ENCODE results near the gene OBSCN. TPM values are rescaled to one million over a fixed set of nuclear protein-coding genes. Genes with fewer than 3 reads are reported as not detected.

The OBSCN gene
- total and polyA plus RNA-seq, 7 experiments from 2014 or later, result 1.3 to 132 (median 76.4) TPM

DNA sequence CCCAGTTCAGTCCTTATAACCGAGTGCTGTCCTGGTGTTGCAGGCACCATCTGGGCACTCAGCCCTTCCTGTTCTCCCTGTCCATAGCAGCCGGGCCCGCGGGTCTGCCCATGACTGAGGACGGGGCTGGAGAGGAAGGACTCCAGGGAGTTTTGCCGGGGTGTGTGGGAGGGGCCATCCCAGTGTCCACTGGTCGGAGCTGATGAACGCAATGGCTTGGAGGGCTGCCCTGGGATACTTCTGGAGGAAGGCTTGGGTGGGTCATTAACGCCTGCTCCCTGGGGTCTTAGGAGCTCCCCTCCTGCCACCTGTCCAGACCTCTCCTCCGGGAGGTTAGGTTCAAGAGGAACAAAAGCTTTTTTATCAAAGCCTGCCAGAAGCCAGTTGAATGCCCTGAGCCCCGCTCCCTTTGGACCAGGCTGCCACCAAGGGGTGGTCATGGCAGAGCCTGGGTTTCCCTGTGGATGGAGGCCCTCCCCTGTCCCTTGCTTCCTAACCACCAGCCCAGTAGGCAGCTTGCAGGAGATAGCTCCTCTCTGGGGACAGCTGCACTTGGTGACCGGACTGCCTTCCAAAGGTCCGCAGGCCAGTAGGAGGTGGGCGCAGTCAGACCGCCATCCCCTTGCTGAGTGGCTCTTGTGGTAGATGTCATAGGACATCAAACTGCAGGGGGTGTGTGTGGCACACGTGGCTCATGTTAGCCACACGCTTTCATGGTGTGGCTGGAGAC is 137.5 kb downstream of the OBSCN start:
- Mint-ChIP-seq H3K27ac (no peak overlapping the region), H3K27me3 (no peaks in the 10 kb centered on the region), H3K36me3 (peaks cover 13 to 32% (median 16%) of the 10 kb centered on the region in 5 donors), H3K9me3 (peaks cover 0 to 11% (median 0%) of the 10 kb centered on the region in 11 donors), H3K4me1 (peaks cover 0 to 4% (median 0%) of the 10 kb centered on the region in 7 donors), H3K4me3 (no peak overlapping the region)
- H3K27ac ChIP-seq (ENCODE audit: low read depth, low read length), result no peak overlapping the region
- H3K27me3 ChIP-seq (ENCODE audit: control insufficient read depth in 2 of 2, insufficient read depth in 2 of 2, low read length in 2 of 2), result no peaks in the 10 kb centered on the region
- no peaks in the 10 kb centered on the region for H3K4me1 ChIP-seq (ENCODE audit: control insufficient read depth in 2 of 2, insufficient read depth in 2 of 2, low read length in 2 of 2)
- H3K4me3 ChIP-seq (ENCODE audit: low read length), result no peak overlapping the region
- intact Hi-C loops (cut with micrococcal nuclease), result no loop called here
- CTCF ChIA-PET, result no interaction called here
- POLR2A ChIA-PET, result no interaction called here
- H3K36me3 ChIP-seq (ENCODE audit: control insufficient read depth in 2 of 3, insufficient read depth in 3 of 3, low read length in 3 of 3), result peaks cover 0 to 28% (median 0%) of the 10 kb centered on the region in 3 experiments
- ATAC-seq (no peak), DNase-seq (peak in 1 of 9 donors; percentile 3)
- peaks cover 0 to 8% (median 0%) of the 10 kb centered on the region in 3 experiments for H3K9me3 ChIP-seq (ENCODE audit: control insufficient read depth in 2 of 3, low read length in 3 of 3)

DNA sequence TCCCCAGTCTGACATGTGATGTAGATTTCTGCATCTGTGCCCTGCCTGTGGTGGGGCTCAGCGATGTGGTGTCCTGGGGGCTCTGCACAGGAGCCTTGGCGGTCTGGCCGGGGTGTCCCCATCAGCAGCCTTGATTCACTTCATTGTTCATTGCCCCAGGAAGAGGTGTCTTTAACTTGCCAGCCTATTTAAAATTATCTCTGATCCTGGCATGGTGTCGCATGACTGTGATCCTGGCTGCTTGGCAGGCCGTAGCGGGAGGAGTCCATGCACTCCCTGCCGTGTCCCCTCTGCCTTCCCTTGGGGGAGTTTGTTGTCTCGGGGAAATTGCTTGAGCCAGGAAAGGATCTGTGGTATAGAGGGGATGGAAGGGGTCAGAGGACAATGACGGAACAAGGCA is 138.9 kb downstream of the OBSCN start:
- Histone ChIP-seq H3K9me3 (ENCODE audit: control insufficient read depth in 2 of 3, low read length in 3 of 3) (peaks cover 0 to 8% (median 0%) of the 10 kb centered on the region in 3 experiments), H3K27ac (ENCODE audit: low read depth, low read length) (no peak overlapping the region), H3K27me3 (ENCODE audit: control insufficient read depth in 2 of 2, insufficient read depth in 2 of 2, low read length in 2 of 2) (no peaks in the 10 kb centered on the region), H3K36me3 (ENCODE audit: control insufficient read depth in 2 of 3, insufficient read depth in 3 of 3, low read length in 3 of 3) (peaks cover 0 to 33% (median 0%) of the 10 kb centered on the region in 3 experiments), H3K4me1 (ENCODE audit: control insufficient read depth in 2 of 2, insufficient read depth in 2 of 2, low read length in 2 of 2) (no peaks in the 10 kb centered on the region), H3K4me3 (ENCODE audit: low read length) (no peak overlapping the region)
- ATAC-seq (no peak), DNase-seq (no peak)
- ChIA-PET POLR2A (no interaction called here), CTCF (no interaction called here)
- Mint-ChIP-seq H3K4me1 (peaks cover 0 to 7% (median 0%) of the 10 kb centered on the region in 7 donors), H3K27ac (peak overlapping the region in 1 of 9 donors; percentile 66), H3K36me3 (peaks cover 15 to 36% (median 16%) of the 10 kb centered on the region in 5 donors), H3K4me3 (no peak overlapping the region), H3K9me3 (peaks cover 0 to 11% (median 0%) of the 10 kb centered on the region in 11 donors), H3K27me3 (no peaks in the 10 kb centered on the region)
- intact Hi-C loops (cut with micrococcal nuclease), result no loop called here

DNA sequence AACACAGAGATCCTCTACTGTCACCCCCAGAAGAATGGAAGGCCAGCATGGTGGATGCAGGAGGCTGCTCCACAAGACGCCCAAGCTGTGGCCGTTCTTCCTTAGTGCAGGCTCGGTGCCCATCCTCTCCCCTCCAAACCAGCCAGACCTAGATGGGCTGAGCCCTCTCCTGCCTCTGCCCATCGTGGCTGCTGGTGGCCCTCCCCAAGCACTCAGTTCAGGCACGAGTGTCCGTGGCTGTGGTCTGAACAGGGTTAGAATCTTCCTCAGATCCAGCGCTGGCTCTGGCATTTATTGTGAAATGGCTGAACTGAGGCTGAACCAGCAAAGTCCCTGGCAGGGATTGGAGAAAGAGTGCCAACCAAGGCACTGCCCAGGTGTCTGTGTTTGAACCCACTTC is 139.3 kb downstream of the OBSCN start:
- no peak overlapping the region for H3K27ac Mint-ChIP-seq
- ChIA-PET POLR2A (no interaction called here), CTCF (no interaction called here)
- H3K27me3 Mint-ChIP-seq, result no peaks in the 10 kb centered on the region
- H3K27me3 ChIP-seq (ENCODE audit: control insufficient read depth in 2 of 2, insufficient read depth in 2 of 2, low read length in 2 of 2), result no peaks in the 10 kb centered on the region
- no peak overlapping the region for H3K4me3 Mint-ChIP-seq
- H3K4me3 ChIP-seq (ENCODE audit: low read length), result no peak overlapping the region
- peaks cover 0 to 7% (median 0%) of the 10 kb centered on the region in 7 donors for H3K4me1 Mint-ChIP-seq
- H3K9me3 ChIP-seq (ENCODE audit: control insufficient read depth in 2 of 3, low read length in 3 of 3), result peaks cover 0 to 8% (median 0%) of the 10 kb centered on the region in 3 experiments
- no peaks in the 10 kb centered on the region for H3K4me1 ChIP-seq (ENCODE audit: control insufficient read depth in 2 of 2, insufficient read depth in 2 of 2, low read length in 2 of 2)
- intact Hi-C loops (cut with micrococcal nuclease), result no loop called here
- ATAC-seq (no peak), DNase-seq (no peak)
- H3K27ac ChIP-seq (ENCODE audit: low read depth, low read length), result no peak overlapping the region
- peaks cover 0 to 33% (median 0%) of the 10 kb centered on the region in 3 experiments for H3K36me3 ChIP-seq (ENCODE audit: control insufficient read depth in 2 of 3, insufficient read depth in 3 of 3, low read length in 3 of 3)
- peaks cover 0 to 11% (median 0%) of the 10 kb centered on the region in 11 donors for H3K9me3 Mint-ChIP-seq
- H3K36me3 Mint-ChIP-seq, result peaks cover 15 to 35% (median 16%) of the 10 kb centered on the region in 5 donors

DNA sequence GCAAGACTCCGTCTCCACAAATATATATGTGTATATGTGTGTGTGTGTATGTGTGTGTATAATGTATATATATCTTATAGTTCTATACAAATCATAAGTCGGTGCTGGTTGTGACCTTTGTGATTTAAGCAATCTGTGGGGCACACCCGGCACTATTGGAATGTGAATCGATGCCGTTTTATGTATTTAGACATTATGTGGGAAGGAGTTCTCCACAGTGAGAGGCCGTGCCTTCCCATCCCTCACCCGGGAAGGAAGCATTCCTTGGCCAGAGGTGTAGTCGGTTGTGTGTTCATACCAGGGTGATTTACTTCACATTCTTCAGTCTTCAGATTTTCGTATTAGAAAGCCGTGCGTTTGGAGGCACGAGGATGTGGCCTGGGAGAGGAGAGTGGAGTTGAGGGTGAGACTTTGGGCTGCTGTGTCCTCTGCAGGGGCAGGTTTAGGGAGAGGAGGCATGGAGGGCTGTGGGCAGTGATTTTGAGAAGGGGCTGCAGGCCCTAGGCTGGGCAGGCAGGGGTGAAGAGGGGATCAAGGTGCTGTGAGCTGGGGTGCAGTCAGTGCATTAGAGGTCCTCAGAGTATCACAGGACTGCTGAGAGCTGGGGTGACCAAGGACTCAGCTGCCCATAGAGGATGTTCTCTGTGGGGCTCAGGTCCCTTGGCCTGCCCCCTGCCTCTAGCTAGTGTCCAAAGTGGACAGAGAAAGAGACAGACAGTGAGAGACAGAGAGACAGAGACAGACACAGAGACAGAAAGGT is 141.0 kb downstream of the OBSCN start:
- peak overlapping the region in 1 of 9 donors; percentile 37 for H3K27ac Mint-ChIP-seq

DNA sequence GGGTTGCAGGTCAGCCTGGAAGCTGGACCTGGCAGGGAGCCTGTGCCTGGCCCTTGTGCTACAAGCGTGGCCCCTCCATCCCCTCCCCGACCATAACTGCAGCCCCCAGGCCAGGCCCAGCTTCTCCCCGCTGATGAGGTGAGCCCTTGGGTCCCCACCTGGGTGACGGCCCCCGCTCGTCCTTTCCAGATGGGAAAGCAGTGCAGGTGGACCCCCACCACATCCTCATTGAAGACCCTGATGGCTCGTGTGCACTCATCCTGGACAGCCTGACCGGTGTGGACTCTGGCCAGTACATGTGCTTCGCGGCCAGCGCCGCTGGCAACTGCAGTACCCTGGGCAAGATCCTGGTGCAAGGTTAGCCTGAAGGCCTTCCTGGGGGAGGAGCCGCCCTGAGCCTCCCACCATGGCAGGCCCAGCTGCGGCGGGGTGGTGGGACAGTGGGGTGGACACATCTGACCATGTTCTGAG is 141.9 kb downstream of the OBSCN start:
- POLR2A ChIA-PET, result no interaction called here
- no peaks in the 10 kb centered on the region for H3K27me3 Mint-ChIP-seq
- Histone ChIP-seq H3K4me3 (ENCODE audit: low read length) (no peak overlapping the region), H3K27me3 (ENCODE audit: control insufficient read depth in 2 of 2, insufficient read depth in 2 of 2, low read length in 2 of 2) (no peaks in the 10 kb centered on the region), H3K36me3 (ENCODE audit: control insufficient read depth in 2 of 3, insufficient read depth in 3 of 3, low read length in 3 of 3) (peaks cover 0 to 32% (median 0%) of the 10 kb centered on the region in 3 experiments), H3K9me3 (ENCODE audit: control insufficient read depth in 2 of 3, low read length in 3 of 3) (no peaks in the 10 kb centered on the region), H3K27ac (ENCODE audit: low read depth, low read length) (no peak overlapping the region), H3K4me1 (ENCODE audit: control insufficient read depth in 2 of 2, insufficient read depth in 2 of 2, low read length in 2 of 2) (no peaks in the 10 kb centered on the region)
- H3K4me3 Mint-ChIP-seq, result no peak overlapping the region
- H3K36me3 Mint-ChIP-seq, result peaks cover 0 to 12% (median 8%) of the 10 kb centered on the region in 5 donors
- H3K4me1 Mint-ChIP-seq, result peaks cover 0 to 7% (median 0%) of the 10 kb centered on the region in 7 donors
- DNase-seq (no peak), ATAC-seq (no peak)
- peaks cover 0 to 2% (median 0%) of the 10 kb centered on the region in 11 donors for H3K9me3 Mint-ChIP-seq
- no peak overlapping the region for H3K27ac Mint-ChIP-seq
- intact Hi-C loops (cut with micrococcal nuclease), result no loop called here
- CTCF ChIA-PET, result no interaction called here

More for the DNA sequence above, 141.0 kb downstream of the OBSCN start:
- H3K4me3 ChIP-seq (ENCODE audit: low read length), result no peak overlapping the region
- H3K27ac ChIP-seq (ENCODE audit: low read depth, low read length), result no peak overlapping the region
- peaks cover 0 to 31% (median 0%) of the 10 kb centered on the region in 3 experiments for H3K36me3 ChIP-seq (ENCODE audit: control insufficient read depth in 2 of 3, insufficient read depth in 3 of 3, low read length in 3 of 3)
- H3K4me1 ChIP-seq (ENCODE audit: control insufficient read depth in 2 of 2, insufficient read depth in 2 of 2, low read length in 2 of 2), result no peaks in the 10 kb centered on the region
- Mint-ChIP-seq H3K9me3 (peaks cover 0 to 7% (median 0%) of the 10 kb centered on the region in 11 donors), H3K4me3 (no peak overlapping the region), H3K27me3 (no peaks in the 10 kb centered on the region), H3K36me3 (peaks cover 5 to 19% (median 9%) of the 10 kb centered on the region in 5 donors), H3K4me1 (peaks cover 0 to 7% (median 0%) of the 10 kb centered on the region in 7 donors)
- no peak for DNase-seq
- ChIA-PET POLR2A (no interaction called here), CTCF (no interaction called here)
- peaks cover 0 to 8% (median 0%) of the 10 kb centered on the region in 3 experiments for H3K9me3 ChIP-seq (ENCODE audit: control insufficient read depth in 2 of 3, low read length in 3 of 3)
- H3K27me3 ChIP-seq (ENCODE audit: control insufficient read depth in 2 of 2, insufficient read depth in 2 of 2, low read length in 2 of 2), result no peaks in the 10 kb centered on the region
- intact Hi-C loops (cut with micrococcal nuclease), result no loop called here
- ATAC-seq, result no peak

DNA sequence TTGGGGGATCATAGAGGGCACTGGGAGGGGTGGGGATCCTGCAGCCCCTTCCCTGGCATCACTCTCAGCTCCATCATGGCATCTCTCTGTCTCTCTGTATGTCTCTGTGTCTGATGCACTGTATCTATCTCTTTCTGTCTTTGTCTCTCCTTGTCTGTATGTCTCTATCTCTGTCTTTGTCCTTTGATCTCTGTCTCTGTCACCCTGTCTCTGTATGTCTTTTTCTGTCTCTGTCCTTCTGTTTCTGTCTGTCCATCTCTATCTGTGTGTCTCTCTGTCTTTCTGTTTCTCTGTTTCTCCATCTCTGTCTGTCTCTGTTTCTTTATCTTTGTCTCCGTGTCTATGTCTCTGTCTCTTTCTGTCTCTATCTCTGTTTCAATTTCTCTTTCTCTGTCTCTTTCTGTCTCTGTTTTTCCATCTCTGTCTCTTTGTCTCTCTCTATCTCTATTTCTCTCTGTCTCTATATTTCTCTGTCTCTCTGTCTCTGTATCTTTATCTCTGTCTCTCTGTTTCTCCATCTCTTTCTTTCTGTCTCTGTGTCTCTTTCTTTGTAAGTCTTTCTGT is 142.4 kb downstream of the OBSCN start:
- Mint-ChIP-seq H3K27ac (peak overlapping the region in 1 of 9 donors; percentile 85), H3K9me3 (peaks cover 0 to 2% (median 0%) of the 10 kb centered on the region in 11 donors), H3K4me1 (peaks cover 0 to 7% (median 0%) of the 10 kb centered on the region in 7 donors), H3K4me3 (no peak overlapping the region), H3K36me3 (peaks cover 0 to 12% (median 6%) of the 10 kb centered on the region in 5 donors), H3K27me3 (no peaks in the 10 kb centered on the region)
- ChIA-PET CTCF (no interaction called here), POLR2A (no interaction called here)
- ATAC-seq (no peak), DNase-seq (no peak)
- H3K27me3 ChIP-seq (ENCODE audit: control insufficient read depth in 2 of 2, insufficient read depth in 2 of 2, low read length in 2 of 2), result no peaks in the 10 kb centered on the region
- H3K9me3 ChIP-seq (ENCODE audit: control insufficient read depth in 2 of 3, low read length in 3 of 3), result no peaks in the 10 kb centered on the region
- peaks cover 0 to 34% (median 0%) of the 10 kb centered on the region in 3 experiments for H3K36me3 ChIP-seq (ENCODE audit: control insufficient read depth in 2 of 3, insufficient read depth in 3 of 3, low read length in 3 of 3)
- intact Hi-C loops (cut with micrococcal nuclease), result no loop called here
- H3K4me3 ChIP-seq (ENCODE audit: low read length), result no peak overlapping the region
- no peak overlapping the region for H3K27ac ChIP-seq (ENCODE audit: low read depth, low read length)
- no peaks in the 10 kb centered on the region for H3K4me1 ChIP-seq (ENCODE audit: control insufficient read depth in 2 of 2, insufficient read depth in 2 of 2, low read length in 2 of 2)

Measured in naive thymus-derived CD4-positive, alpha-beta T cell (primary cell).